Measurements from ENCODE around the gene CDH26.

The CDH26 gene

DNA sequence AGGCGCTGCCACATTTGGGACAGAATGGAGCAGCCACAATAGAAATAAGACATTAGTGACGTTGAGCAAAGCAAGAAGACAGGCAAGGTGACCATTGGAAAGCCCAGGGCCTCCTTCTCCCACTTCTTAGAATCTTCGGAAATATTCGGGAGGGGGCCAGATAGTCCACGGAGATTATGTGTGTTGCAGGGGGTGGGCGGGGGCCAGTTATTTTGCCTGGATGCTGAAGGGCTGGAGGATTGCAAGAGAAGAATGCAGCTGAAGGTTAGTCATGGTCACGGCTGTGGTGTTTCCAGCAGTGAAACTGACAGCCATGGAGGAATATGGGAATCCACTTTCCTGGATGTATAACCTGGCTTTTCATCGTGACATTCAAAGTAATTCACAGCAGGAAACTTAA, 88.6 kb downstream of the CDH26 start:
- no peak for DNase-seq (ENCODE audit: low read depth)

DNA sequence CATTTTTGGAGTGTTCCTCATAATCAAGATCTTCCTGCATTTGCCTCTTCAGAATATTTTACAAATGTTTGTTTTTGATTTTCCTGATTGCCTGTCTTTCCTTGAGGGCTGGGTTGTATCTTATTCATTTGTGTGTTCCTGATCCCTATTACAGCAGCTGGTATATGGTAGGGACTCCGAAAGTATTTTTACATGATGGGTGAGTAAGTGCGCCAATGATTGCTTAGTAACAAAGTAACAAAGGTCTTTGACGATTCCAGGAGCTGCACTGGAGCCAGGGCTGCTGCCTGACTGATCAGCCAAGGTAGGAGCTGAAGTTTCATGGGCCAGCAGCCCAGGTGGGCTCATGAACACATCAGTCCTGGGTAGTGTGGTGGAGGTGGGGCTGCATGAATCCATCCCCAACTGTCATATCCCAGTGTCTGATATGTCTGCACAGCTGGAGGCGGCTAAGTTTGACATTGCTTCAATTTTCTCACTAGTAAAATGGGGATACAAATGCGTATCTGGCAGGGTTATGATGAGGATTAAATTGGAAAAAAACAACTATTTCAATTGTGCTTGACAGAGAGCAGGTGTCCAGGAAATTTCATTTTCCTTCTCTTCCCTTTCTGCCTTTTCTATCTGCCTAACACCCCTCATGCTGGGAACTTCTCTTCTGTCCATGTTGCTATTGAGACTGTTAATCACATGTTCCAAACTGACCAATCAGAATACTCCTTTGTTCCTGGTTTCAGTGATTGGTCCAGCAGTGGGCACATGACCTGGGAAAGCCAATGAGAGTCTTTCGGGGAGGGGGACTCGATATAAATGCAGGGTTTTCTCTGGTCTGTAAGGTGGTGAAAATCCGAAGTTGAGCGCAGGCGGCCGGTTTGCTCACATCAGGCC, 90.7 kb downstream of the CDH26 start:
- DNase-seq (ENCODE audit: low read depth): no peak

GRCh38 chr20:60049601-60050000, 91.4 kb downstream of the CDH26 start:
- no peak for DNase-seq (ENCODE audit: low read depth)

- DNase-seq (ENCODE audit: low read depth): no peak
These were observed 92.1 kb downstream of the CDH26 start for GRCh38 chr20:60050193-60050947.

DNA sequence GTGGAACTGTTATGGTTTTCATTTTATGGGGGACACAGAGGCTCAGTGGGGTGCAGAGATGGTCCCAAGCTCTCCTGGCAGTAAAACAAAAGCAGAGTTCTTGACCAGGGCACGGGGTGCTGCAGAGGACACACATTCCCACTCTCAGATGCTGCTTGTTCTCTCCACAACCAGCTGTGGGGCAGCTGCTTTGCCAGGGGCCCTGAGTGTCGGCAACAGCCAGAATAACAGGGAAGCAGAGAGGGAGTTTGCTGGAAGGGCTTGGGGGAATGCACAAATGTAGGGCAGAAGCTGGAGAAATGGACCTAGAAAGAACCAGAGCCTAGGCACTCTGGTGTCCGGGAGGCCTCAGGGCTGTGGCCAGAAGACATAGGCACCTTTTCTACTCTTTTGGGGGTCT, 93.7 kb downstream of the CDH26 start:
- DNase-seq (ENCODE audit: low read depth): no peak

DNA sequence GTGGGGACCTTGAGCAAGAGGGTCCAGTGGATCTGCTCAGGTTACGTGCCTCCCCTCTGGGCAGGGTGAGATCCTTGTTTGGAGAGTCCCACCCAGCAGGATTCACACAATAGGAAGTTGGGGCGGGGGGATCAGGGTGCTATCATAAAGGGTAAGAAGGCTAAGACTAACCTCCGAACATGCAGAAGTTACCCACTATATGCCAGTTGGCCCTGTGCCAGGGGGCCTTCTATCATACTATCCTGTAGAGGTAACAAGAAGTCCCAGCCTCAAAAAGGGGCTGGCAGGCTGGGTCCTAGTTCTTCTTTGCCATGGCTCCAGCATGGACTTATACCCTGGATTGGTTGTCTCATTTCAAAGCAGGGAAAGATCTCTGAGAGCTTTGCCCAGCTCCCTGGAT, 94.1 kb downstream of the CDH26 start:
- no peak for DNase-seq (ENCODE audit: low read depth)

DNA sequence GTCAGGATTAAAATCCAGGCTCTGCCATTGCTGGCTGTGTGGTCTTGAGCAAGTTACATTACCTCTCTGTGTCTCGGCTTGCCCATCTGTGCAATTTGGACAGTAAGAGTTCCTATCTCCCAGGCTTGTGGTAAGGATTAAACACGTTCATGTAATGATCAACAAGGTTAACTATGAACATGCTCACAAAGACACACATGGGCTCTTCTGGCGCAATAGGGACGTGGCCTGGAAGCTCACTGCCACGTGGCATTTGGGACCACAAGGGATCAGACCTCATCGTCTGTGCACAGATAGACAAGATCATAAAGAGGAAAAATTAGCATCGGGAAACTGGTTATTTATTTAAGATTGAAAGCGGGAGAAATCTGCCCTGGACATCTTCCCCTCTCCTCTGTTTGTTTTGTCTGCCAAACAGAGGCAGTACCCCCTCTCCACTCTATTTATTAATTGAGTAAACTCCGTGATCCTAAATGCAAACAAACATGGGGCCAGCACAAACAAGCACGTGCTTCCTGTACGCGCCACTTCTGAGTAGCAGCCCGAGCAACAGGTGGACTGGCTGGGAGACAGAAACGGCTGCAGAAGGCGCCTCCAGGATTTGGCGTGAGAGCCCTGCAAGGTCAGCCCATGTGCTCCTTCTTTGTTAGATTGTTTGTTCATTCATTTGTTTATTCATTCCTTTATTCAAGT, 95.0 kb downstream of the CDH26 start:
- DNase-seq (ENCODE audit: low read depth): no peak

DNA sequence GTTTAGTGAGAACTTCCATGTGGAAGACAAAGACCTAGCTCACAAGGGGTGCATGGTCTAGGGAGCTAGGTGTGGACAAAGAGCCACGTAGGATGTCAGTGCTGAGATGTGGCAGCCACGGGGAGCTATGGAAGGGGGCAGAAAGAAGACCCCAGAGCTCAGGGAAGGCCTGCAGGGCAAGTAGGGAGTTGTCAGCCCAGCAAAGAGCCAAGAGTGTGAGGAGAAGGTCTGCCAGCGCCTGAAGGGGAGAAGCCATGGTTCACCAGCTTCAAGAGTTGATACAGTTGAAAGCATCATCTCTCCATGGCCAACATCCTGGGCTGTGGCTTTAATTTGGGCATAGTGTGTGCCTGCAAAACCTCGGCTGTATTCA, 95.6 kb downstream of the CDH26 start:
- DNase-seq (ENCODE audit: low read depth): no peak

- DNase-seq (ENCODE audit: low read depth): no peak
These were observed 96.8 kb downstream of the CDH26 start for GRCh38 chr20:60054716-60055634.

GRCh38 chr20:60055740-60056139, 97.5 kb downstream of the CDH26 start:
- DNase-seq (ENCODE audit: low read depth): no peak

GRCh38 chr20:60056407-60057122, 98.3 kb downstream of the CDH26 start:
- no peak for DNase-seq (ENCODE audit: low read depth)

- peak; percentile 40 for DNase-seq (ENCODE audit: low read depth)
These were observed 99.1 kb downstream of the CDH26 start for GRCh38 chr20:60057123-60057865.

DNA sequence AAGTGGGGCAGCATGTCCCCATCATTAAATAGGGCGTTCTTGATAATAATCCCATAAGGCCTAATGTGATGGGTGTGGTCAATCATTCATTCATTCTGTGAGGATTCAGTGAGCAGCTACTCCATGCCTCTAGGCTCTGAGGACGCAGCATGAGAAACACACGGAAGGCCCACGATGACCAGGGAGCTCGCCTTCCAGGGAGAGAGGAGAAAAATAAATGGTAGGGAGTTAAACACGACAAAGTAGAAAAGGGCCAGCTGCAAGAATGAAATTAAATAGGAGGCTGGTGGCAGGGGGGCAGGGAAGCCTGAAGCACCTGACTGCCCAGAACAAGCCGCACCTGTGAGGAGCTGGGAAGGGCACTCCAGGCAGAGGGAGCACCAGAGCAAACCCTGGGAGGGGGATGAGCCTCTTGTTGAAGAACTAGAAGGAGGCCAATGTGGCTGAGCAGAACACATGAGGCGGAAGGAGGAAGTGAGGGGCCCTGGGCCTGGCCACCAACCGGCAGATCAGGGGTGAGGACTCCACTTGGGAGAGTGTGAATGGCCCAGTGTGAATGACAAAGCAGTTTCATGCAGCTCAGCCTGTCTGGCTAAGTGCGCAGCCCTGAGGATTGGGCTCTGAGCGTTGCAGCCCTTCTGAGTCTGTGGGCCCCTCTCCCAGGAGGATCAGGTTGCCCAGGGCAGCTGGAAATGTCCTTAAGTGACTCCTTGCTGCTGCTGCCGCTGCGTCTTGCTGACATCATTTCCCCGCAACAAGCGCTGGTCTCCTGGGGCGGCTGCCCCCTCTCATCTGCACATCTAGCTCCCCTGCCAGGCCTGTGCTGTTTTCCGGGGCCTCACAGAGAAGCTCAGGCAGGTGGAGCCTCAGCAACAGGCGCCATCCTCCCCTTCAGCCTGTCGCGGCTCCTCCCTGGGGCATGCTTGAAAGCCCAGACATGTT, 99.9 kb downstream of the CDH26 start:
- DNase-seq (ENCODE audit: low read depth): no peak

DNA sequence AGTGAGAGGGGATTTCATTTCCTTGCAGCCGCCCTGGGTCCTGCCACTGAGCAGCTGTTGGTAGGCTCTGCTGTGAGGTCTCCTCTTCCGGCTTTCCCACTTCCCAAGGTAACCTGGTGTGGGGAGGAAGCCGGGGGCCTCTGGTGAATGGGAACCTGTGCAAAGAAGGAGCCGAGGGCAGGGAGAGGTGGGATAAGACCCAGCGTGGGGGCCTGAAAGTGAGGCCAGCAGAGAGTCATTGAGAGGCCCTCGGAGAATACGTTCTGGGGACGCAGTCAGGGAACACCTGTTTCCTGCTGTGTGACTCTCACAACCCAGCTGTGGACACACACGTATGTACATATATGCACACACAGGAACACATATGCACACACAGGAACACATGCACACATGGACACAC, 100.7 kb downstream of the CDH26 start:
- DNase-seq (ENCODE audit: low read depth): no peak

GRCh38 chr20:60060006-60060557, 101.9 kb downstream of the CDH26 start:
- no peak for DNase-seq (ENCODE audit: low read depth)

- no peak for DNase-seq (ENCODE audit: low read depth)
These were observed 102.4 kb downstream of the CDH26 start for GRCh38 chr20:60060593-60060992.

DNA sequence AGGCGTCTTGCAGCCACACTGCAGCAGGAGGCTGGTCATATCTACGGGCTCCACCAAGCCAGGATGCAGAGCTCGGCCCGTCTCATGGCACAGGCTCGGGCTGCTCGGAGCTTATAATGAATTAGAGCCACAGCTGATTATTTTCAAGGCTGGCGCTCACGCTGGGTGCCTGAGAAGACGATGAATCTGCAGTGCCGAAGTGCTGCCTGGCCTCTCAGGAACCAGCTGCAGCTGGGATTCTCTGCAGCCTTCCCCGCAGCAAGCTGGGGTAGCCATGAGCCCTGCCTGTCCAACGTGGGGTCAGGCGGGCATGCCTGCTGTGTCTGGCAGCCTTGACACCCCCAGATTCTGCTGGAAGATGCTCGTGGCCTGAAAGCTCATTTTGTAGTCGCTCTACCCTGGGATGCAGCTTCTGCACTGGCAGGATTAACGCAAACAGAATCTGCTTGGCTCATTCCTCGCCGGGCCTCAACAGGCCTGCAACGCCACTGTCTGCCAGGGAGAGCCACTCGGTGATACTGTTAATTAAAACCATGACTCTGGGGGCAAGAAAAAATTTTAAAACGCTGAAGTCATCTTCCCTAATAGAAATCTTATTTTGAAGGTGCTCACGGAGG, 104.3 kb downstream of the CDH26 start:
- no peak for DNase-seq (ENCODE audit: low read depth)

DNA sequence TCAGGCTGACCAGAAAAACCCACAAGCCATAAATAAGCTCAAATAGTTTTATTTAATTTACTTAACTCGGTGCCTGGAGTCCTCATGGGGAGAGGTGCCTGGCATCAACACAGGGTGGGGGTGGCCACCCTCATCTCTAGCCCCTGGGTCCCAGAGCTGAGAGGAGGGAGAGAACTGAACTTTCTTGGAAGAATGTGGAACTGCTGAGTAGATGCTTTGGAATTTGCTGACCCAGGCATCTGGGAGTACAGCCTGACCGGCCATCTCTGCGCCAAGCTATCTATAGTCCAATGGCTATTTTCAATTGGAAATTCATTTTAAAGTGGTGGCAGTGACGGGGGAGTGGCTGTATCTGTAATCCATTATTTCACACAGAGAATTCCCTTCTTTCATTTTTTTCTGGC, 104.8 kb downstream of the CDH26 start:
- peak; percentile 73 for DNase-seq (ENCODE audit: low read depth)

All from stromal cell of bone marrow (primary cell).